Stimulated activated CD4-positive, alpha-beta T cell treated with anti-CD3 and anti-CD28 coated beads, Interleukin-2, amount 100 ng/mL, for 4 hours (primary cell): ENCODE results near the gene ABCC8.

Experiments used
- DNase-seq: peaks from one replicate; pipeline ENCODE4 v3.0.0-alpha.2; 2020; ENCODE audit warnings: low read depth

Gene ABCC8

GRCh38 chr11:17405232-17406005 is 71.2 kb downstream of the ABCC8 start:
- DNase-seq: no peak

GRCh38 chr11:17403980-17404759 is 72.5 kb downstream of the ABCC8 start:
- no peak for DNase-seq

- DNase-seq: no peak
Observed at GRCh38 chr11:17402486-17402885, 74.2 kb downstream of the ABCC8 start.

- DNase-seq: no peak
Observed at GRCh38 chr11:17401841-17402240, 74.8 kb downstream of the ABCC8 start.

- no peak for DNase-seq
Observed at GRCh38 chr11:17401316-17401715, 75.3 kb downstream of the ABCC8 start.

DNA sequence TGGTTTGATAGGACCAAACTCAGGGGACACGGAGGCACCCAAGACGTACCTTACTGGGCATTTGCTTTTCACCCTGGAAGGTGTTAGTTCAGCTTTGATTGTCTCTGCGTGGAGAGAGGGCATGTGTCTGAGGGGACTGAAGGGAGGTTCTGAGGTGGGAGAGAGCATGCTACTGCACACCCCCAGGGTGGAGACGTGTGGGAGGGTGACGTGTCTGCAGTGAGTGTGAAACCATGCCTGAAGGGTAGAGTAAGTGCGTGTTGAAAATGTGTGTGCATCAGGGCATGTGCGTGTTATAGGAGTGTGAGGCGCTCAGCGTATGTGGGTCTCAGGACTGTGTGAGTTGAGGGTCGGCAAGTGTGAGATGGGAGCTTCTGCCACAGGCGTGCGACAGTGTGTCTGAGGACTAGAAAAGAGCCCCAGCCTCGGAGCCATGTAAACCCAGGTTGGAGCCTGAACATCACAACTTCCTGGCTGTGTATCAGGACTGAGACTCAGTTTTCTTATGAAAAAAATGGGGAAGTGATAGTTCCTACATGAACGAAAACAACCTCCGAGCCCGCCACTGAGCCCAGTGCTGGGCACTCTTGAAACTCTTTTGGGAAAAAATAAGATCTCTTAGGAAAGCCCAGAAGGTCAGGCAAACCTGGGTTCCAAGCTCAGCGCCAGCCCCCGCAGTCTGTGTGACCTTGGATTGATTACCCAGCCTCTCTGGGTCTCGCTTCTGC is 76.4 kb downstream of the ABCC8 start:
- no peak for DNase-seq

GRCh38 chr11:17399236-17399635 is 77.4 kb downstream of the ABCC8 start:
- DNase-seq: no peak

- DNase-seq: no peak
Observed at GRCh38 chr11:17397311-17398002, 79.2 kb downstream of the ABCC8 start.

DNA sequence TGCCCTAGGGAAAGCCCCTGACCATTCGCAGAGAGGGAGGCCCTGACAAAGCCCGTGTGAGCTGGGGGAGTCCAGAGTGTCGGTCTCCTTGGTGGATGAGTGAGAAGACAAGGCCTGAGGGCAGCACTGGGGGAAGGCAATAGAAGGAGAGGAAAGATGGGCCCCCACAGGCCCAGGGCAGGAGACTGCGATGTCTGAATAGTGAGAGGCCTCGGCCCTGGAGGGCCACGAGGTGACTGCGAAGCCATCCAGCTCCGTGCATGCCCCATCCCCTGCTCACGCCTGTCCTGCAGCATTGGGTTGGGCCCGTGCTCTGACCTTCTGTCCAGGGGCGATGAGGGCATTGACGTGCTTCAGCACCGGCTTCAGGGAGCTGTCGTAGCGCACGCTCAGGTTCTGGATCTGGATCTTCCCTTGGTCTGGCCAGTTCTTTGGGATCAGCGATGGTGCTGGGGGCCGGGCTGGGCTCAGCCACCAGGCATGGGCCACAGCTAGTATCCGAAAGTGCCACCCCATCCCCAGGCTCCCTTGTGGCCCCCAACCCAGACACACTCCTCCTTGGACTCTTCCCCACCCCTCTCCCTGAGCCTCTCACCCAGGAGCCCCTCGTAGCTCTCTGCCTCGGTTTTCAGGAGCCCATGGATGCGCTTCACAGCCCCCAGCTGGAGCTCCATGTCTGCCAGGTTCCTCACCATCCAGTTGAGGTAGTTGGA is 79.9 kb downstream of the ABCC8 start:
- no peak for DNase-seq

GRCh38 chr11:17395978-17396377 is 80.7 kb downstream of the ABCC8 start:
- no peak for DNase-seq

GRCh38 chr11:17395554-17395961 is 81.1 kb downstream of the ABCC8 start:
- DNase-seq: no peak

DNA sequence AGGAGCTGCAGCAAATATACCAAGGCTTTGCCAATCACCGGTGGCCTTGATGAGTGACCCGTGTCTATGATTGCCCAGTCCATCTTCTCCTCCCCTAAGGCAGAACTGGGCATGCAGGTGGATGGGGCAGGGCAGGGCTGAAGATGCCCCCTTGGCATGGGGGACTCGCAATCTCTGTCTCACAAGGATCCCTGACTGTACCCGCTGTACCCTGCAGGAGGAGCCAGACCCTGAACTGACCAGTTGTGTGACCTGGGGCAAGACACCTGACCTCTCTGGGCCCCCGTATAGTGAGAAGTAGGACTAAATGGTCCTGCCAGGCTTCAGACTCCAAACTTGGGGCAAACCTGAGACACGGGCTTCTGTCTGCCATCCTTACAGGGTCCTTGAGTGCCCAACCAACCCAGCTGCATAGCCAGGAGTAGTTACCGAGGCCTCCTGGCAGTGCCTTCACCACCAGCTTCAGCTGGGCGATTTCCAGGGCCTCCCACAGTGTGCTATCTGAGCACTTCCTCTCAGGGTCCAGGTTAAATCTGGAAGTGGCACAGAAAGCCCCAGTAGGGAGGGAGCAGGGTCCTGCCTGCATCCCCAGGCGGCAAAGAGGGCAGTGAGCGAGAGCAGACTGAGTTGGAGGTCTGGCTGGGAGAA is 81.8 kb downstream of the ABCC8 start:
- no peak for DNase-seq

DNA sequence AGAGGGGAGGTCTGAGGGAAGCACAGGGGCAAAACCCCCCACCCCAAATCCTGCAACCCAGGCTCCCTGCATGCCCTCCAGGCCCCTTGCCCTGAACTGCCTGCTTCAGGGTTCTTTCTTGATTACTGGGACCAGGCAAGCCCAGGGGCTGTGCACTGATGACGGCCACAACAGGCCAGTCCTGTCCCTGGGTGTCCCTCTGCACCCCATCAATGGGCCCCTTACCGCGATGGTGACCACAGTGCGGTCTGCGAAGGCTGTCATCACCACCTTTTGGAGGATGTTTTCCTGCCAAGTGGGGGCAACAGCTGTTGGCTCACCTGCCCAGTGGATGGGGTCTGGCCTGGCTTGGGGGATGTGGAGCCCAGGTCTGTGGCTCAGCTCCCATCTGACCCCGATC is 83.2 kb downstream of the ABCC8 start:
- no peak for DNase-seq

GRCh38 chr11:17392872-17393271 is 83.8 kb downstream of the ABCC8 start:
- no peak for DNase-seq

- no peak for DNase-seq
Observed at GRCh38 chr11:17391493-17392355, 84.9 kb downstream of the ABCC8 start.

- DNase-seq: no peak
Observed at GRCh38 chr11:17389957-17390649, 86.5 kb downstream of the ABCC8 start.

DNA sequence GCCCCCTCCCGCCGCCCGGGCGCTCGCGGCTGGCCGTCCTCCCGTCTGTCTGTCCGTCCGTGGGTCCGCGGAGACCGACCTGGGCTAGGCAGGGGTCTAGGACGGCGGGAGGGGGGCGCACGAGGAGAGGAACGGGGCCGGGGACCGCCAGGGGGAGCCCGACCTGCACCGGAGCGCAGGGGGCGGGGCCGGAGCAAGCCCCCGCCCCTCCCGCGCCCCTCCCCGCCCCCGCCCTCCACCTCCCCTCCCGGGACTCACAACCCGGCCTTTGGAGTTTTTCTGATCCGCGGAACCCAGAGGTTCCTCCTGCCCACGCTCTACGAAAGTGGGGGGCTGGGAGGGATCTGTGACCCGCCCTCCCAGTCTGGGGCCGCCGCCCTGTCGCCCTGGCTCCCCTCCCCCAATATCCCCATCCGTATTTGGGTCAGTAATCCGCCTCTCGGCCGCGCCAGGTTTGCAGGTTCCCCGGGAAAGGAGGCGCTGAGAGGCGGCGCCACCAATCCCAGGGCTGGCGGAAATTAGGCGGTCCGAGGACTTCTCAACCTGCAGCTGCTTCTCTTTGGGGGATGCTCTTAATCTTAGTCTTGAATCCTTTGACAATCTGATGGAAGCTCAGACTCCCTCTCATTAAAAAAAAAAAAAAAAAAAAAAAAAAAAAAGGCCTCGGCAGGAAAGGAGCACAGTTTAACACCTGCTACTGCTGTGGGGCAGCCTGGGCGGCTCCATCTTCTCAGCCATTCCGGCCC is 87.3 kb downstream of the ABCC8 start:
- peak; percentile 71 for DNase-seq

- DNase-seq: peak; percentile 6
Observed at GRCh38 chr11:17388609-17389210, 87.9 kb downstream of the ABCC8 start, which contains the start of gene KCNJ11. Gene KCNJ11, minus strand, starts transcription at chr11:17388659. Its CDS starts 568 bp downstream, at chr11:17388091.
